ENCODE results near the gene MT1H. TPM values are rescaled to one million over a fixed set of nuclear protein-coding genes. Genes with fewer than 3 reads are reported as not detected.
A peak's percentile ranks its signal among the peaks of the same experiment; 100 is the strongest.
"Not testable (repeated sequence)": the region's sequence is repeated elsewhere in the genome, so short reads cannot be mapped to it uniquely, and the experiment has no call there.

The MT1H gene
- not detected for polyA plus RNA-seq (2013, experiment 1 of 2)
- not detected for polyA plus RNA-seq (2013, experiment 2 of 2)

GRCh38 chr16:56669005-56669839 lies at the start of gene MT1H:
MT1H (plus strand) TSS chr16:56669814; CDS start chr16:56669885, 71 bp downstream.
- H3K4me1 ChIP-seq (ENCODE audit: control insufficient read depth, insufficient read depth, low read length, poor library complexity, severe bottlenecking): no peaks in the 10 kb centered on the region
- no peak within 1 kb of the TSS for H3K27ac ChIP-seq (ENCODE audit: low read depth, low read length, severe bottlenecking)
- H3K36me3 ChIP-seq (ENCODE audit: control insufficient read depth, insufficient read depth, low read length): no peaks in the 10 kb centered on the region
- WGBS, 2 experiments (ENCODE audit: insufficient coverage in 2 of 2): 22 to 28% methylated on average over 36 of the region's 38 CpGs
- no peaks in the 10 kb centered on the region for H3K9me3 ChIP-seq (ENCODE audit: control insufficient read depth, low read length)
- H3K4me3 ChIP-seq (ENCODE audit: extremely low read depth, insufficient read depth, low read length, poor library complexity, severe bottlenecking): no peak within 1 kb of the TSS

GRCh38 chr16:56620339-56620897 lies 49.2 kb upstream of the MT1H start:
- H3K36me3 ChIP-seq (ENCODE audit: control insufficient read depth, insufficient read depth, low read length): no peaks in the 10 kb centered on the region
- no peaks in the 10 kb centered on the region for H3K9me3 ChIP-seq (ENCODE audit: control insufficient read depth, low read length)

GRCh38 chr16:56621665-56622445 lies 47.8 kb upstream of the MT1H start:
- WGBS, 2 experiments (ENCODE audit: insufficient coverage in 2 of 2): 49 to 58% methylated on average over 4 of the region's 4 CpGs
- not testable (repeated sequence) for H3K9me3 ChIP-seq (ENCODE audit: control insufficient read depth, low read length); H3K36me3 ChIP-seq (ENCODE audit: control insufficient read depth, insufficient read depth, low read length); H3K4me3 ChIP-seq (ENCODE audit: extremely low read depth, insufficient read depth, low read length, poor library complexity, severe bottlenecking); H3K4me1 ChIP-seq (ENCODE audit: control insufficient read depth, insufficient read depth, low read length, poor library complexity, severe bottlenecking); H3K27ac ChIP-seq (ENCODE audit: low read depth, low read length, severe bottlenecking)

More at GRCh38 chr16:56620339-56620897, 49.2 kb upstream of the MT1H start:
- H3K4me1 ChIP-seq (ENCODE audit: control insufficient read depth, insufficient read depth, low read length, poor library complexity, severe bottlenecking): peaks cover 6% of the 10 kb centered on the region
- 67 to 84% methylated on average over 4 to 6 of the region's 8 CpGs for WGBS, 2 experiments (ENCODE audit: insufficient coverage in 2 of 2)
- no peak overlapping the region for H3K27ac ChIP-seq (ENCODE audit: low read depth, low read length, severe bottlenecking)
- no peak overlapping the region for H3K4me3 ChIP-seq (ENCODE audit: extremely low read depth, insufficient read depth, low read length, poor library complexity, severe bottlenecking)

GRCh38 chr16:56623184-56623583 lies 46.4 kb upstream of the MT1H start:
- 88 to 92% methylated on average over 4 to 5 of the region's 5 CpGs for WGBS, 2 experiments (ENCODE audit: insufficient coverage in 2 of 2)
- H3K27ac ChIP-seq (ENCODE audit: low read depth, low read length, severe bottlenecking); H3K4me3 ChIP-seq (ENCODE audit: extremely low read depth, insufficient read depth, low read length, poor library complexity, severe bottlenecking); H3K36me3 ChIP-seq (ENCODE audit: control insufficient read depth, insufficient read depth, low read length); H3K9me3 ChIP-seq (ENCODE audit: control insufficient read depth, low read length); H3K4me1 ChIP-seq (ENCODE audit: control insufficient read depth, insufficient read depth, low read length, poor library complexity, severe bottlenecking): not testable (repeated sequence)

GRCh38 chr16:56623637-56624036 lies 46.0 kb upstream of the MT1H start:
- H3K4me1 ChIP-seq (ENCODE audit: control insufficient read depth, insufficient read depth, low read length, poor library complexity, severe bottlenecking): no peaks in the 10 kb centered on the region
- H3K27ac ChIP-seq (ENCODE audit: low read depth, low read length, severe bottlenecking): no peak overlapping the region
- H3K4me3 ChIP-seq (ENCODE audit: extremely low read depth, insufficient read depth, low read length, poor library complexity, severe bottlenecking): no peak overlapping the region
- 50 to 83% methylated on average over 1 of the region's 2 CpGs for WGBS, 2 experiments (ENCODE audit: insufficient coverage in 2 of 2)
- H3K9me3 ChIP-seq (ENCODE audit: control insufficient read depth, low read length): no peaks in the 10 kb centered on the region
- no peaks in the 10 kb centered on the region for H3K36me3 ChIP-seq (ENCODE audit: control insufficient read depth, insufficient read depth, low read length)

- H3K36me3 ChIP-seq (ENCODE audit: control insufficient read depth, insufficient read depth, low read length): no peaks in the 10 kb centered on the region
- 6 to 7% methylated on average over 37 to 55 of the region's 62 CpGs for WGBS, 2 experiments (ENCODE audit: insufficient coverage in 2 of 2)
- H3K27ac ChIP-seq (ENCODE audit: low read depth, low read length, severe bottlenecking): no peak within 1 kb of the TSS
- no peaks in the 10 kb centered on the region for H3K4me1 ChIP-seq (ENCODE audit: control insufficient read depth, insufficient read depth, low read length, poor library complexity, severe bottlenecking)
- H3K9me3 ChIP-seq (ENCODE audit: control insufficient read depth, low read length): no peaks in the 10 kb centered on the region
- peak within 1 kb of the TSS; percentile 37 for H3K4me3 ChIP-seq (ENCODE audit: extremely low read depth, insufficient read depth, low read length, poor library complexity, severe bottlenecking)
These were observed 44.3 kb upstream of the MT1H start, which contains the start of gene MT1E for GRCh38 chr16:56625140-56625942. MT1E (plus strand) TSS chr16:56625781; CDS start chr16:56625852, 71 bp downstream.

- no peaks in the 10 kb centered on the region for H3K4me1 ChIP-seq (ENCODE audit: control insufficient read depth, insufficient read depth, low read length, poor library complexity, severe bottlenecking)
- no peak overlapping the region for H3K27ac ChIP-seq (ENCODE audit: low read depth, low read length, severe bottlenecking)
- no peaks in the 10 kb centered on the region for H3K9me3 ChIP-seq (ENCODE audit: control insufficient read depth, low read length)
- no peak overlapping the region for H3K4me3 ChIP-seq (ENCODE audit: extremely low read depth, insufficient read depth, low read length, poor library complexity, severe bottlenecking)
- no peaks in the 10 kb centered on the region for H3K36me3 ChIP-seq (ENCODE audit: control insufficient read depth, insufficient read depth, low read length)
- 28 to 41% methylated on average over 12 to 13 of the region's 16 CpGs for whole genome bisulfite sequencing, 2 experiments (ENCODE audit: insufficient coverage in 2 of 2)
These were observed 43.5 kb upstream of the MT1H start for GRCh38 chr16:56625943-56626654.

GRCh38 chr16:56626685-56627084 lies 42.9 kb upstream of the MT1H start:
- Histone ChIP-seq H3K4me1 (ENCODE audit: control insufficient read depth, insufficient read depth, low read length, poor library complexity, severe bottlenecking) (no peaks in the 10 kb centered on the region), H3K36me3 (ENCODE audit: control insufficient read depth, insufficient read depth, low read length) (no peaks in the 10 kb centered on the region), H3K9me3 (ENCODE audit: control insufficient read depth, low read length) (no peaks in the 10 kb centered on the region), H3K4me3 (ENCODE audit: extremely low read depth, insufficient read depth, low read length, poor library complexity, severe bottlenecking) (no peak overlapping the region), H3K27ac (ENCODE audit: low read depth, low read length, severe bottlenecking) (peak overlapping the region; percentile 6)
- 58 to 80% methylated on average over 2 to 4 of the region's 7 CpGs for WGBS, 2 experiments (ENCODE audit: insufficient coverage in 2 of 2)

- Histone ChIP-seq H3K9me3 (ENCODE audit: control insufficient read depth, low read length) (no peaks in the 10 kb centered on the region), H3K4me3 (ENCODE audit: extremely low read depth, insufficient read depth, low read length, poor library complexity, severe bottlenecking) (no peak overlapping the region), H3K36me3 (ENCODE audit: control insufficient read depth, insufficient read depth, low read length) (no peaks in the 10 kb centered on the region), H3K27ac (ENCODE audit: low read depth, low read length, severe bottlenecking) (no peak overlapping the region), H3K4me1 (ENCODE audit: control insufficient read depth, insufficient read depth, low read length, poor library complexity, severe bottlenecking) (peaks cover 4% of the 10 kb centered on the region)
- 71 to 84% methylated on average over 7 of the region's 9 CpGs for WGBS, 2 experiments (ENCODE audit: insufficient coverage in 2 of 2)
These were observed 40.9 kb upstream of the MT1H start for GRCh38 chr16:56628486-56629350.

Data from mesodermal cell (in vitro differentiated cells).